Astrocyte (in vitro differentiated cells and primary cell): ENCODE results near the gene ECE1. TPM values are rescaled to one million over a fixed set of nuclear protein-coding genes. Genes with fewer than 3 reads are reported as not detected.
"Not testable (repeated sequence)": the region's sequence is repeated elsewhere in the genome, so short reads cannot be mapped to it uniquely, and the experiment has no call there.

Experiments used
- DNase-seq: peaks from one replicate; pipeline ENCODE4 v3.0.0-alpha.2; 2010; ENCODE audit warnings: low read depth
- FAIRE-seq: peaks from 2 replicates; lab custom pipeline; 2011; peaks lifted over from hg19 to GRCh38; lab: Jason Lieb, UNC
- H2AFZ ChIP-seq: 2 replicates; pipeline ENCODE4 v1.6.0; 2012; ENCODE audit warnings: low read depth, low read length, inconsistent platforms
- H3K27ac ChIP-seq: 2 replicates; pipeline ENCODE4 v1.5.1; 2011; ENCODE audit warnings: low read depth, low read length, inconsistent platforms
- H3K27me3 ChIP-seq: 2 replicates; pipeline ENCODE4 v1.6.0; 2011; ENCODE audit warnings: low read length, inconsistent platforms; ENCODE audit not compliant: insufficient read depth
- H3K36me3 ChIP-seq: 2 replicates; pipeline ENCODE4 v1.5.1; 2011; ENCODE audit warnings: low read length, inconsistent platforms; ENCODE audit not compliant: insufficient read depth
- H3K4me1 ChIP-seq: 2 replicates; pipeline ENCODE4 v1.5.1; 2011; ENCODE audit warnings: low read length, inconsistent platforms; ENCODE audit not compliant: insufficient read depth
- H3K4me2 ChIP-seq: 2 replicates; pipeline ENCODE4 v1.6.0; 2012; ENCODE audit warnings: low read length, inconsistent platforms
- H3K4me3 ChIP-seq: 2 replicates; pipeline ENCODE4 v1.5.1; 2011; ENCODE audit warnings: low read depth, mild to moderate bottlenecking, low read length, inconsistent platforms; ENCODE audit not compliant: insufficient read depth
- H3K79me2 ChIP-seq: 2 replicates; pipeline ENCODE4 v1.6.0; 2012; ENCODE audit warnings: mild to moderate bottlenecking, low read length, inconsistent platforms; ENCODE audit not compliant: insufficient read depth
- H3K9ac ChIP-seq: 2 replicates; pipeline ENCODE4 v1.6.0; 2012; ENCODE audit warnings: mild to moderate bottlenecking, low read length, inconsistent platforms
- H3K9me3 ChIP-seq: 2 replicates; pipeline ENCODE4 v1.5.1; 2012; ENCODE audit warnings: low read depth, mild to moderate bottlenecking, low read length, inconsistent platforms; ENCODE audit not compliant: insufficient read depth
- H4K20me1 ChIP-seq: 2 replicates; pipeline ENCODE4 v1.6.0; 2012; ENCODE audit warnings: low read length, inconsistent platforms; ENCODE audit not compliant: insufficient read depth
- H3K27ac Mint-ChIP-seq: one replicate; pipeline ENCODE4 v1.8.0; 2021; ENCODE audit warnings: mild to moderate bottlenecking, mixed read lengths; ENCODE audit not compliant: unreplicated experiment
- H3K27me3 Mint-ChIP-seq: one replicate; pipeline ENCODE4 v1.8.0; 2021; ENCODE audit warnings: low read depth, mixed read lengths; ENCODE audit not compliant: unreplicated experiment
- H3K36me3 Mint-ChIP-seq: one replicate; pipeline ENCODE4 v1.8.0; 2021; ENCODE audit warnings: low read depth, mixed read lengths; ENCODE audit not compliant: unreplicated experiment
- H3K4me1 Mint-ChIP-seq: one replicate; pipeline ENCODE4 v1.8.0; 2021; ENCODE audit warnings: low read depth, mixed read lengths; ENCODE audit not compliant: unreplicated experiment
- H3K4me3 Mint-ChIP-seq: one replicate; pipeline ENCODE4 v1.8.0; 2021; ENCODE audit warnings: mild to moderate bottlenecking, moderate library complexity, mixed read lengths; ENCODE audit not compliant: unreplicated experiment
- H3K9me3 Mint-ChIP-seq: one replicate; pipeline ENCODE4 v1.8.0; 2021; ENCODE audit warnings: mild to moderate bottlenecking, mixed read lengths; ENCODE audit not compliant: unreplicated experiment
- EZH2 ChIP-seq: IDR thresholded peaks from 2 replicates; pipeline ENCODE4 v1.6.1; 2012; ENCODE audit warnings: mild to moderate bottlenecking, low read length, inconsistent platforms; ENCODE audit not compliant: insufficient read depth
- total RNA-seq: library from RNA; stranded (reverse); gene quantifications from 2 replicates; pipeline ENCODE4 v1.2.1, GENCODE V29; 2021
- TF ChIP-seq, protein P1 (sequence below): IDR thresholded peaks from 2 replicates; pipeline ENCODE4 v1.5.1; 2011; ENCODE audit warnings: low read depth, mild to moderate bottlenecking, inconsistent platforms, low read length, moderate library complexity; ENCODE audit not compliant: insufficient read depth

ECE1 gene
- total RNA-seq, 1 donor from 2014 or later = 172 TPM

DNA sequence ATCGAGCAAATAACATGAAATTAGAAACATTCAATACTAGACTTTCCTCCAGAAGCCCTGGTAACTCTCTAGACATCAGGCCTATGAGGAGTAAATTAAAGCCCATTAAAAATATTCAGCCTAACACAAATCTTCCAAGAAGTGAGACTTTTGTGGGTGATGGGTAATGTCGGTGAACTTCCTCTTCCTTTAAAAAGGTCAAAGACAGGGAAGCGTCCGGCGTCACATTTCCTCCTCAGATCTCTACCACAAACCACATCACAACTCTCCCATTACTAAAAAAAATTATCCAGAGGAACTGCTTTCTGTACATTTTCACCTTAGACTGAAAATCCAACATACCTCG, 115.0 kb downstream of the ECE1 start:
- peaks cover 6% of the 10 kb centered on the region for H3K36me3 Mint-ChIP-seq
- H3K79me2 ChIP-seq = peaks cover 53% of the 10 kb centered on the region
- no peak for FAIRE-seq

DNA sequence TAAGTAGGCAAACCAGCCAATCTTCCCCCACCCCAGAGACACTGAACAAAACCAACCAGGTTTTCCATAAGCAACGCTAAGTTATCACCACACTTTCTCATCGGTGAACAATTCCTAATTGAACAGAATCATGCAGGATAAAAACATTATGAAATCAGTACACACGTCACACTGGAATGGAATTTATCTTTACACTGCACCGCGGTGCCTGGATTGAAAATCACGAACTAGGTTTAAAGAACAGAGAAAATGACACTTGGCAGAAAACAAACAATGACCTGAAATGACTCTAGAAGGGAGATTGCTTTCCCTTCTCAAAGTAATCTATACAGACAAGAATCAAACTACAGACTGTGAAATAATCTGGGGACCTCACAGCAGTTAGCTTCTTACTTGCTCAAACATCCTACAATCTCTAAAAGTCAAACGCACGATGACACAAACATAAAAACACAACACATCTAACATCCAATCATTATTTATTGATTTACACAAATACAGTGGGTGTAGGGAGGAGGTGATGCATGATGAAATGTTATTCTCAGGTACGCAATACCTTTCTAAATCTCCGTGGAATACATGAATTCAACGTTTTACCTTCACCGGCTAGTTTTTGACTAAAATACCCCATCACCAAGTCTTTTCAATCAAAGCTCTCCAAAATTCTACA, 115.5 kb downstream of the ECE1 start:
- no peaks in the 10 kb centered on the region for H3K36me3 ChIP-seq
- peak; percentile 83 for DNase-seq
- Mint-ChIP-seq H3K4me1 (peaks cover 9% of the 10 kb centered on the region), H3K9me3 (no peaks in the 10 kb centered on the region), H3K27ac (peak overlapping the region; percentile 60), H3K27me3 (no peaks in the 10 kb centered on the region), H3K36me3 (peaks cover 6% of the 10 kb centered on the region), H3K4me3 (peak overlapping the region; percentile 89)
- H3K4me2 ChIP-seq = peak overlapping the region; percentile 87
- H3K9ac ChIP-seq = peak overlapping the region; percentile 95
- H3K79me2 ChIP-seq = peaks cover 58% of the 10 kb centered on the region
- H3K27me3 ChIP-seq = no peaks in the 10 kb centered on the region
- FAIRE-seq = peak; percentile 50
- H2AFZ ChIP-seq = no peak overlapping the region
- H3K4me3 ChIP-seq = peak overlapping the region; percentile 89
- peaks cover 4% of the 10 kb centered on the region for H3K4me1 ChIP-seq
- no peak for TF ChIP-seq EZH2
- TF ChIP-seq, protein P1, sequence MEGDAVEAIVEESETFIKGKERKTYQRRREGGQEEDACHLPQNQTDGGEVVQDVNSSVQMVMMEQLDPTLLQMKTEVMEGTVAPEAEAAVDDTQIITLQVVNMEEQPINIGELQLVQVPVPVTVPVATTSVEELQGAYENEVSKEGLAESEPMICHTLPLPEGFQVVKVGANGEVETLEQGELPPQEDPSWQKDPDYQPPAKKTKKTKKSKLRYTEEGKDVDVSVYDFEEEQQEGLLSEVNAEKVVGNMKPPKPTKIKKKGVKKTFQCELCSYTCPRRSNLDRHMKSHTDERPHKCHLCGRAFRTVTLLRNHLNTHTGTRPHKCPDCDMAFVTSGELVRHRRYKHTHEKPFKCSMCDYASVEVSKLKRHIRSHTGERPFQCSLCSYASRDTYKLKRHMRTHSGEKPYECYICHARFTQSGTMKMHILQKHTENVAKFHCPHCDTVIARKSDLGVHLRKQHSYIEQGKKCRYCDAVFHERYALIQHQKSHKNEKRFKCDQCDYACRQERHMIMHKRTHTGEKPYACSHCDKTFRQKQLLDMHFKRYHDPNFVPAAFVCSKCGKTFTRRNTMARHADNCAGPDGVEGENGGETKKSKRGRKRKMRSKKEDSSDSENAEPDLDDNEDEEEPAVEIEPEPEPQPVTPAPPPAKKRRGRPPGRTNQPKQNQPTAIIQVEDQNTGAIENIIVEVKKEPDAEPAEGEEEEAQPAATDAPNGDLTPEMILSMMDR = no peak
- H4K20me1 ChIP-seq = peaks cover 50% of the 10 kb centered on the region
- H3K9me3 ChIP-seq = no peaks in the 10 kb centered on the region
- H3K27ac ChIP-seq = peak overlapping the region; percentile 67

More for the DNA sequence above, 115.0 kb downstream of the ECE1 start:
- H3K4me1 Mint-ChIP-seq = peaks cover 9% of the 10 kb centered on the region
- Histone ChIP-seq H3K36me3 (no peaks in the 10 kb centered on the region), H3K9ac (peak overlapping the region; percentile 95), H3K4me2 (peak overlapping the region; percentile 87), H3K27ac (peak overlapping the region; percentile 67), H2AFZ (no peak overlapping the region), H3K9me3 (no peaks in the 10 kb centered on the region), H4K20me1 (peaks cover 48% of the 10 kb centered on the region), H3K4me1 (peaks cover 4% of the 10 kb centered on the region), H3K27me3 (no peaks in the 10 kb centered on the region), H3K4me3 (peak overlapping the region; percentile 89)
- no peaks in the 10 kb centered on the region for H3K27me3 Mint-ChIP-seq
- TF ChIP-seq, protein P1 = no peak
- TF ChIP-seq EZH2 = no peak
- peak overlapping the region; percentile 60 for H3K27ac Mint-ChIP-seq
- H3K4me3 Mint-ChIP-seq = peak overlapping the region; percentile 89
- no peaks in the 10 kb centered on the region for H3K9me3 Mint-ChIP-seq
- DNase-seq = peak; percentile 45

DNA sequence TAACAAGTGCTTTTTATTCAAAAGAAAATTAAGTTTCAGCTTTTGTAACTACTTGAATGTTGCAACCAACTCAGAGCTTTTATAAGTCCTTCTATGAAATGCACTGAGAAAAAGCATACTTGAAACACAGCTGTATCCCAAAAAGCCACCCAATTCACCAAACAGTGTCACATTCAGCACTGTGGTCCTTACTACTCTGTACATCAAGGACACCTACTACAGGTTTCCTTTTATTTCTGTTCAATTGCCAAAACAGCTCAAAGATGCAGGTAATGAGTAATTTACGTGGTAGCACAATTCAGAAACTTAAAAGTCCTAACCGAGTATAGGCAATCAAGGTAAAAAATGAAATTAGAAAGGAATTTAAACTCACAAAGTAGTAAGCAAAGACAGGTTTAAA, 116.0 kb downstream of the ECE1 start:
- Histone ChIP-seq H3K4me1 (peaks cover 4% of the 10 kb centered on the region), H3K27ac (peak overlapping the region; percentile 67), H3K4me3 (peak overlapping the region; percentile 89), H3K9me3 (no peaks in the 10 kb centered on the region), H3K9ac (peak overlapping the region; percentile 95), H3K27me3 (no peaks in the 10 kb centered on the region), H4K20me1 (peaks cover 50% of the 10 kb centered on the region), H3K79me2 (peaks cover 64% of the 10 kb centered on the region), H2AFZ (no peak overlapping the region), H3K4me2 (peak overlapping the region; percentile 87), H3K36me3 (peaks cover 2% of the 10 kb centered on the region)
- no peak for DNase-seq
- no peaks in the 10 kb centered on the region for H3K27me3 Mint-ChIP-seq
- TF ChIP-seq, protein P1 = no peak
- TF ChIP-seq EZH2 = no peak
- H3K36me3 Mint-ChIP-seq = peaks cover 6% of the 10 kb centered on the region
- H3K4me3 Mint-ChIP-seq = peak overlapping the region; percentile 89
- no peak for FAIRE-seq
- peaks cover 9% of the 10 kb centered on the region for H3K4me1 Mint-ChIP-seq
- H3K27ac Mint-ChIP-seq = no peak overlapping the region
- H3K9me3 Mint-ChIP-seq = no peaks in the 10 kb centered on the region

- peaks cover 75% of the 10 kb centered on the region for H3K79me2 ChIP-seq
- not testable (repeated sequence) for H3K4me3 ChIP-seq, H2AFZ ChIP-seq, H3K27ac ChIP-seq, H3K4me2 ChIP-seq, H3K36me3 Mint-ChIP-seq, H3K27ac Mint-ChIP-seq, H3K27me3 Mint-ChIP-seq, H3K4me3 Mint-ChIP-seq, DNase-seq, H3K27me3 ChIP-seq, H3K36me3 ChIP-seq, H3K9ac ChIP-seq, FAIRE-seq, H3K9me3 Mint-ChIP-seq, H3K4me1 ChIP-seq, H3K4me1 Mint-ChIP-seq, H3K9me3 ChIP-seq
- peaks cover 58% of the 10 kb centered on the region for H4K20me1 ChIP-seq
Observed at GRCh38 chr1:21173096-21173495, 117.2 kb downstream of the ECE1 start.
